Caco-2 (cell line): Measurements from ENCODE around the gene CWF19L2. TPM values are rescaled to one million over a fixed set of nuclear protein-coding genes. Genes with fewer than 3 reads are reported as not detected.
A peak's percentile ranks its signal among the peaks of the same experiment; 100 is the strongest.

Experiments used
- BruUV-seq: library from RNA; stranded (reverse); fragments of 400-500 nt; replicated peaks from 2 replicates; lab custom pipeline; 2021; lab: Mats Ljungman, UMichigan
- CTCF ChIA-PET: fragments of 300-600 bp; sonication (Branson Sonifier 250); formaldehyde crosslinking; loops from one replicate; lab custom pipeline; 2022; ENCODE audit warnings: antibody characterized with exemption; lab: Charles Lee
- POLR2A ChIA-PET: fragments of 300-600 bp; sonication (Branson Sonifier 250); formaldehyde crosslinking; loops from one replicate; lab custom pipeline; 2022; ENCODE audit warnings: antibody characterized with exemption; lab: Charles Lee
- DNase-seq, 2 experiments: peaks; one replicate each; pipeline versions ENCODE4 v3.0.0 to v3.0.0-alpha.2; 2020 to 2022
- H3K27me3 ChIP-seq: replicated peaks from 2 replicates; pipeline ENCODE4 v1.6.0; 2011; ENCODE audit warnings: low read length; ENCODE audit not compliant: control insufficient read depth, insufficient read depth
- H3K36me3 ChIP-seq: 2 replicates; pipeline ENCODE4 v1.5.1; 2011; ENCODE audit warnings: low read length; ENCODE audit not compliant: control insufficient read depth, insufficient read depth
- H3K4me1 ChIP-seq: fragments of 250-450 bp; sonication (Bioruptor Pico); 2 replicates; pipeline ENCODE4 v1.5.1; 2020; ENCODE audit warnings: mild to moderate bottlenecking
- H3K4me3 ChIP-seq: 2 replicates; pipeline ENCODE4 v1.5.1; 2011; ENCODE audit warnings: low read depth, mild to moderate bottlenecking, control low read depth, low read length
- H3K9me3 ChIP-seq: fragments of 250-450 bp; sonication (Bioruptor Pico); 2 replicates; pipeline ENCODE4 v1.5.1; 2020; ENCODE audit warnings: mild to moderate bottlenecking, moderate library complexity
- H3K27ac Mint-ChIP-seq: one replicate; pipeline ENCODE4 v1.8.0; 2022; ENCODE audit warnings: mixed read lengths; ENCODE audit not compliant: unreplicated experiment
- H3K27me3 Mint-ChIP-seq: one replicate; pipeline ENCODE4 v1.8.0; 2022; ENCODE audit warnings: mixed read lengths; ENCODE audit not compliant: insufficient read depth, unreplicated experiment
- H3K36me3 Mint-ChIP-seq: one replicate; pipeline ENCODE4 v1.8.0; 2022; ENCODE audit warnings: mild to moderate bottlenecking, mixed read lengths; ENCODE audit not compliant: insufficient read depth, unreplicated experiment
- H3K4me1 Mint-ChIP-seq: one replicate; pipeline ENCODE4 v1.8.0; 2022; ENCODE audit warnings: low read depth, mixed read lengths; ENCODE audit not compliant: unreplicated experiment
- H3K4me3 Mint-ChIP-seq: one replicate; pipeline ENCODE4 v1.8.0; 2022; ENCODE audit warnings: mild to moderate bottlenecking, moderate library complexity, mixed read lengths; ENCODE audit not compliant: unreplicated experiment
- H3K9me3 Mint-ChIP-seq: one replicate; pipeline ENCODE4 v1.8.0; 2022; ENCODE audit warnings: mixed read lengths; ENCODE audit not compliant: unreplicated experiment
- intact Hi-C: fragments of 100-400 bp; cut with micrococcal nuclease; formaldehyde crosslinking; loops from one replicate; pipeline ENCODE4 v1.10.0; 2022; ENCODE audit not compliant: unreplicated experiment
- total RNA-seq: library from RNA; stranded (reverse); gene quantifications from 2 replicates; pipeline ENCODE4 v1.2.3, GENCODE V29; 2022
- TF ChIP-seq, protein P1 (sequence below), 2 experiments: fragments of 200-600 bp in 1 of 2; IDR thresholded peaks; 1 replicate in 1 of 2; 2 replicates in 1 of 2; pipeline versions ENCODE4 v1.5.1 to v1.8.0; 2011 to 2022; ENCODE audit warnings: antibody characterized with exemption in 1 of 2, control low read depth in 1 of 2, inconsistent platforms in 1 of 2, low read depth in 1 of 2, low read length in 1 of 2, mild to moderate bottlenecking in 1 of 2, moderate library complexity in 1 of 2; ENCODE audit not compliant: insufficient read depth in 1 of 2, severe bottlenecking in 1 of 2, unreplicated experiment in 1 of 2

The CWF19L2 gene
- total RNA-seq, 1 experiment from 2014 or later: 24.1 TPM

DNA sequence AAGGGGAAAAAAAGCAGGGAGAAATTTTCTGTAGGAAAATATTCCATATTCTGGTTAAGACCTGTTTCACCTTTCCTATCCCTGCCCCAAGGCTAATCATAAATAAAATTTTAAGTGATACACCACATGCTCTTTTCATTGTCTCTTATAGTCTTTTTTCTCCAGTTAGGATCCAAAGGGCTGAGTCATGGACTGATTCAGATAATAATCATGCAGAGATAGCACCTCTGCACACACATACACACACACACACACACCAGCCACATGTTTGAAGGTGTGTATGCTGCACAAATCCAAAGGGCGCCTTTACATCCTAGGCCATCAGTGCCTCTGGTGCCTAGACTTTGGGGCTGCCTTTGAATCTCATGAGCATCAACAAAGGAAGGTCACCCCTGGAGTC, 35.5 kb upstream of the CWF19L2 start:
- no peaks in the 10 kb centered on the region for H3K36me3 ChIP-seq
- Mint-ChIP-seq H3K27me3 (no peaks in the 10 kb centered on the region), H3K4me1 (peaks cover 24% of the 10 kb centered on the region), H3K27ac (peak overlapping the region; percentile 6), H3K36me3 (no peaks in the 10 kb centered on the region), H3K9me3 (peaks cover 10% of the 10 kb centered on the region), H3K4me3 (no peak overlapping the region)
- DNase-seq: no peak
- BruUV-seq: no TSS peak
- intact Hi-C loops: no loop called here
- H3K9me3 ChIP-seq: no peaks in the 10 kb centered on the region
- TF ChIP-seq, protein P1, sequence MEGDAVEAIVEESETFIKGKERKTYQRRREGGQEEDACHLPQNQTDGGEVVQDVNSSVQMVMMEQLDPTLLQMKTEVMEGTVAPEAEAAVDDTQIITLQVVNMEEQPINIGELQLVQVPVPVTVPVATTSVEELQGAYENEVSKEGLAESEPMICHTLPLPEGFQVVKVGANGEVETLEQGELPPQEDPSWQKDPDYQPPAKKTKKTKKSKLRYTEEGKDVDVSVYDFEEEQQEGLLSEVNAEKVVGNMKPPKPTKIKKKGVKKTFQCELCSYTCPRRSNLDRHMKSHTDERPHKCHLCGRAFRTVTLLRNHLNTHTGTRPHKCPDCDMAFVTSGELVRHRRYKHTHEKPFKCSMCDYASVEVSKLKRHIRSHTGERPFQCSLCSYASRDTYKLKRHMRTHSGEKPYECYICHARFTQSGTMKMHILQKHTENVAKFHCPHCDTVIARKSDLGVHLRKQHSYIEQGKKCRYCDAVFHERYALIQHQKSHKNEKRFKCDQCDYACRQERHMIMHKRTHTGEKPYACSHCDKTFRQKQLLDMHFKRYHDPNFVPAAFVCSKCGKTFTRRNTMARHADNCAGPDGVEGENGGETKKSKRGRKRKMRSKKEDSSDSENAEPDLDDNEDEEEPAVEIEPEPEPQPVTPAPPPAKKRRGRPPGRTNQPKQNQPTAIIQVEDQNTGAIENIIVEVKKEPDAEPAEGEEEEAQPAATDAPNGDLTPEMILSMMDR (IDR thresholded peaks at IDR 0.05; ENCODE audit: insufficient read depth in 1 of 2, low read depth in 1 of 2, low read length in 1 of 2, severe bottlenecking in 1 of 2, unreplicated experiment in 1 of 2): no peak
- no peaks in the 10 kb centered on the region for H3K27me3 ChIP-seq
- ChIA-PET POLR2A (no interaction called here), CTCF (no interaction called here)
- peaks cover 15% of the 10 kb centered on the region for H3K4me1 ChIP-seq
- H3K4me3 ChIP-seq: no peak overlapping the region

DNA sequence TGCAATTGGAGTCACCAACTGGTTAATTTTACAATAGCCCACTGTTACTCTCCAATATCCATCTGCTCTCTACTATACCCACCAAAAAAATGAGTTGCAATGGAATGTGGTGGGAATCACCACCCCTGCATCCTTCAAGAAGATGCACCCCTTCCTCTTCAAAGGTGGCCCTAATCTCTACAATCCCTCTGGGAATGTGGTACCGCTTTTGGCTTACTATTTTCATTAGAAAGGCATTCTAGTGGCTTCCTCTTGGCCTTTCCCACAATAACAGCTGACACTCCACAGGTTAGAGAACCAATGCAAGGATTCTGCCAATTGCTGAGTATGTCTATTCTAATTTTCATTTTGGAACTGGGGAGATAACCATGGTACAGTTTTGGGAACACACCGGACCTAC, 33.2 kb upstream of the CWF19L2 start:
- Histone ChIP-seq H3K4me3 (no peak overlapping the region), H3K36me3 (no peaks in the 10 kb centered on the region), H3K27me3 (no peaks in the 10 kb centered on the region), H3K4me1 (peaks cover 15% of the 10 kb centered on the region), H3K9me3 (no peaks in the 10 kb centered on the region)
- DNase-seq: no peak
- Mint-ChIP-seq H3K27ac (no peak overlapping the region), H3K36me3 (no peaks in the 10 kb centered on the region), H3K27me3 (no peaks in the 10 kb centered on the region), H3K4me1 (peaks cover 24% of the 10 kb centered on the region), H3K9me3 (no peaks in the 10 kb centered on the region), H3K4me3 (no peak overlapping the region)
- intact Hi-C loops: no loop called here
- BruUV-seq: no TSS peak
- ChIA-PET CTCF (no interaction called here), POLR2A (no interaction called here)
- TF ChIP-seq, protein P1 (IDR thresholded peaks at IDR 0.05; ENCODE audit: insufficient read depth in 1 of 2, low read depth in 1 of 2, low read length in 1 of 2, severe bottlenecking in 1 of 2, unreplicated experiment in 1 of 2): no peak

DNA sequence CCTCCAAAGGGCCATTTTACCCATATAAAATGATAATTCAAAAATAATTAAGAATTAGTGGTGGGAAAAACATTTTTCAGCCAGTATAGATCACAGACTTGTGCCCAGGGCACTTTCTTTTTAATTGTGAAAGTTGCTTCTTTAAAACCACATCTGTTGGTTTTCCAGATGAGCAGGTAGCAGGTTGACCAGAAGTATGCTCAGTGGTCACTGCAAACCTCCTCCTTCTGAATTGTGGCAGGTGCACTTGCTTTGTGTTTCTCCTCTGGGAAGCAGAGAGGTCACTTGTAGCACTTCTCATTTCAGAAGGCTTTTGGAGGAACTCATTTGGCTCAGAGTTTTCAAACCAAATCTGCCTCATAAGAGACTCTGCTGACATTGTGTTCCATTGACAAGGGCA, 24.6 kb upstream of the CWF19L2 start:
- no peak for DNase-seq
- no peaks in the 10 kb centered on the region; the same call in 1 of the 2 replicates for H3K9me3 ChIP-seq
- ChIA-PET POLR2A (no interaction called here), CTCF (no interaction called here)
- BruUV-seq: no TSS peak
- intact Hi-C loops: no loop called here
- Mint-ChIP-seq H3K36me3 (no peaks in the 10 kb centered on the region), H3K27ac (no peak overlapping the region), H3K4me1 (no peaks in the 10 kb centered on the region), H3K9me3 (no peaks in the 10 kb centered on the region), H3K4me3 (no peak overlapping the region), H3K27me3 (no peaks in the 10 kb centered on the region)
- no peaks in the 10 kb centered on the region for H3K27me3 ChIP-seq
- H3K36me3 ChIP-seq: no peaks in the 10 kb centered on the region
- no peaks in the 10 kb centered on the region for H3K4me1 ChIP-seq
- H3K4me3 ChIP-seq: no peak overlapping the region
- TF ChIP-seq, protein P1 (IDR thresholded peaks at IDR 0.05; ENCODE audit: insufficient read depth in 1 of 2, low read depth in 1 of 2, low read length in 1 of 2, severe bottlenecking in 1 of 2, unreplicated experiment in 1 of 2): no peak
